Epithelial cell of esophagus (primary cell): ENCODE measurements around the gene ENTREP1.
A peak's percentile ranks its signal among the peaks of the same experiment; 100 is the strongest.

Experiments used
- DNase-seq: peaks from one replicate; pipeline ENCODE4 v3.0.0; 2010; ENCODE audit warnings: low read depth
- H3K4me3 ChIP-seq: 2 replicates; pipeline ENCODE4 v1.5.1; 2011; ENCODE audit warnings: mild to moderate bottlenecking, low read length, control low read depth
- TF ChIP-seq, protein P1 (sequence below): IDR thresholded peaks from 2 replicates; pipeline ENCODE4 v1.5.1; 2011; ENCODE audit warnings: low read depth, mild to moderate bottlenecking, low read length, control low read depth, inconsistent platforms; ENCODE audit not compliant: insufficient read depth; ENCODE audit errors: missing control alignments

The ENTREP1 gene

DNA sequence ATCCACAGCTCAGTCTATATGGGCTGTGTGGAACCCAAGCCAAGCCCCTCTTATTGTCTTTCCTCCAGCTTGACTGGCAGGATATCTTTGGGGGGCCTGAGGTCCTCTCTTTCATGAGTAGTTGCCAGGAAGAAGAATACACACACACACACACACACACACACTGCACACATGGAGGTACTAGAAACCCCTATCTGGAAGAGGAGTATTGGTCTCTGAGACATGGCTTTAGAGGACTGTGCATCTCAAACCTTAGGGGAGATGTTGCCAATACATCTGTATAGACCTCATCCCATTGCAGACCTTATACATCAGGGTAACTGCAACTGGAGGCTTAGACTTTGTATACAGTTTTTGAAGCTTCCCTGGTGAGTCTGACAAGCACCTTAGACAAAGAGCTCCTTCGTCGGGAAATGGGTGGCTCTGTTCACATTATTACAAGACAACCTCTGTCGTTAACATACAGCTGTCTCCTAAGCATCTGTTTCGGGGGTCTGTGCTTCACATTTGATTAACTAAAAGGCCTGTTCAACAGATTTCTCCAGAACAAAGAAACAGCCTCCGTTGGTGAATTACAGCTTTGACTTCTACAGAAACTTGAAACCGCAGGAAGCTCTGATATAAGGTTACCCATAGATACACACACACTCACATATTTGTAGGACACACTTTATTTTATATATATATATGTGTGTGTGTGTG is 5.5 kb upstream of the ENTREP1 start:
- no peak for DNase-seq
- TF ChIP-seq, protein P1, sequence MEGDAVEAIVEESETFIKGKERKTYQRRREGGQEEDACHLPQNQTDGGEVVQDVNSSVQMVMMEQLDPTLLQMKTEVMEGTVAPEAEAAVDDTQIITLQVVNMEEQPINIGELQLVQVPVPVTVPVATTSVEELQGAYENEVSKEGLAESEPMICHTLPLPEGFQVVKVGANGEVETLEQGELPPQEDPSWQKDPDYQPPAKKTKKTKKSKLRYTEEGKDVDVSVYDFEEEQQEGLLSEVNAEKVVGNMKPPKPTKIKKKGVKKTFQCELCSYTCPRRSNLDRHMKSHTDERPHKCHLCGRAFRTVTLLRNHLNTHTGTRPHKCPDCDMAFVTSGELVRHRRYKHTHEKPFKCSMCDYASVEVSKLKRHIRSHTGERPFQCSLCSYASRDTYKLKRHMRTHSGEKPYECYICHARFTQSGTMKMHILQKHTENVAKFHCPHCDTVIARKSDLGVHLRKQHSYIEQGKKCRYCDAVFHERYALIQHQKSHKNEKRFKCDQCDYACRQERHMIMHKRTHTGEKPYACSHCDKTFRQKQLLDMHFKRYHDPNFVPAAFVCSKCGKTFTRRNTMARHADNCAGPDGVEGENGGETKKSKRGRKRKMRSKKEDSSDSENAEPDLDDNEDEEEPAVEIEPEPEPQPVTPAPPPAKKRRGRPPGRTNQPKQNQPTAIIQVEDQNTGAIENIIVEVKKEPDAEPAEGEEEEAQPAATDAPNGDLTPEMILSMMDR = no peak
- no peak overlapping the region for H3K4me3 ChIP-seq

DNA sequence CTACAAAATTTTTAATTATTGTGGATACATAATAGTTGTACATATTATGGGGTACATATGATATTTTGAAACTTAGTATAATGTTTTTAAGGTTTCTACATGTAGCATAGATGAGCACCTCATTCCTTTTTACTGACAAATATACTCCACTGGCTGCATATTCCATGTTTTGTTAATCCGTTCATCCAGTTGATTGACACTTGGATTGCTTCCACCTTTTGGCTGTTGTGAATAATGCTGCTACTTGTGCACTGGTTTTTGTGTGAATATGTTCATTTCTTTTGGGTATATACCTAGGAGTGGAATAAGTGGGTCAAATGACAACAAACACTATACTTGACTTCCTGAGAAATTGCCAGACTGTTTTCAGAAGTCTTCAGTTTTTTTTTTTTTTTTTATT is 2.8 kb upstream of the ENTREP1 start:
- TF ChIP-seq, protein P1 = no peak
- peak; percentile 52 for DNase-seq
- no peak overlapping the region for H3K4me3 ChIP-seq

DNA sequence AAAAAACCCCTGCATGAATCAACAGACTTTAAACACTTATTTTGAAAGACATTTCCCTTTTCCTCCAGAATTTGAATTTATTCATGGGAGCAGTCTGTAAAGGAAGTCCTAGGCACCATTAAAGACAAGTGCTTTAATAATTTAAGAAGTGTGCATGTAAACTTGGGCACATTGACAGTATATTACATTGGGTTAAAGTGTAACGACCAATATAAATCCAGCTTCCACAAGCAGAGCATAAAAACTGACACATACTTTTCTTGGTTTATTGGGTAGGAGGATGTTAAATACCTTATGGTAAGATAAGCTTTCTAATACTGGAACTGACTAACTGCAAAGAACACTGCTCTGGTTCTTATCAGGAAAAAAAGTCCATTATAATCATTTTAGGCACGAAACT is 1.2 kb upstream of the ENTREP1 start:
- TF ChIP-seq, protein P1 = no peak
- DNase-seq = no peak

DNA sequence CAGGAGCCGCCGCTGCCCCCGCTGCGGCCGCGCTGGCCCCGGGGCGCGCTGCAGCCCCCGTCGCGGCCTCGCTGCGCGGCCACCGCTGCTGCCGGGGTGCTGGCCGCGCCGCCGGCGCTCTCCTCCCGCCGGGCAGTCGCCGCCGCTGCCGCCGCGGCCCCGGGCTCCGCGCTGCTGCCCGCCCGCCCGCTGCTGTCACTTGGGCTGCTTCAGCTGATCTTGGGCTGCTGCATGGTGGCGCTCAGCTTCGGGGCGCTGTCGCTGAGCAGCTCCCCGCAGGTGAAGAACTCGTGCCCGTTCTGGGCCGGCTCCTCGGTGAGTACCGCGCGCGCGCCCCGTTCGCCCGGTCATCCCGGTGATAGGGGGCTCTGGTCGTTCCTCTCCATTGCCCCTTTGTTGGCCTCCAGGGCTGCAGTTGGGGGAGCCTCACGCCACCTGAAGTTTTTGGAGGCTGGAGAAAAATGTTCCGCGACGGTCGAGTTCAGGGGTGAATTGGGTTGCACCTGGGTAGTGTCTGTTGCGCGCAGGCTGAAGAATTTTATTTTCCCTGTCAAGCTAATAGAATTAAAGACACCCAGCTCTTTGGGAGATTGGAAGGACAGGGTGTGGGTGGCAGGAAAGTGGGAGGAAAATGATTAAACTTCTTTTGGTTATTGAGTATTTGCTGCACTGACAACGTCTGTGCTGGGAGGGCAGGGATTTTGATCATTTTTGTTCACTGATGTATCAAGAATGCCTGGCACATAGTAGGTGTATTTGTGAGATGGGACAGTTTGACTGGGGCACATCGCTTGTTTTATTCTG is 596 bp downstream of the ENTREP1 start:
- TF ChIP-seq, protein P1 = peak; percentile 5
- DNase-seq = peak; percentile 23
- peak overlapping the region; percentile 44 for H3K4me3 ChIP-seq

More for the DNA sequence above, 1.2 kb upstream of the ENTREP1 start:
- H3K4me3 ChIP-seq = no peak overlapping the region

DNA sequence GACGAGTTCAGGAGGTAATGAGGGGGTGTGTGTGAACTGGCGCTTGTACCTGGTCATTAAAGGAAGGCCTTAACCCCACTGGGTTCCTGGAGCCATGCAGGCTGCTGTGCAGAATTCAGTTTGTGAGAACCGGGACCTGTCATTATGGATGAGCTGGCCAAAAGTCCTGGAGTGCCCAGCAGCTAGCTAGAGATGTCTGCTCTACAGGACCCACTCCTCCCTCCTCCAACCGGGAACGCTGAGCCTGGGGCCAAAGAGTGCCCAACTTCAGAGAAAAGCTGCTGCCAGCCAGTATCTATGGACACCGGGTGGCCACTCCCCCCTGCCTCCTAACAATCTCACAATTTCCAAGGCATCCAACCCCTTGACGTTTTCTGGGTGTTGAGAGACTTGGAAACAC is 1.2 kb downstream of the ENTREP1 start:
- H3K4me3 ChIP-seq = peak overlapping the region; percentile 44
- DNase-seq = no peak
- TF ChIP-seq, protein P1 = no peak

DNA sequence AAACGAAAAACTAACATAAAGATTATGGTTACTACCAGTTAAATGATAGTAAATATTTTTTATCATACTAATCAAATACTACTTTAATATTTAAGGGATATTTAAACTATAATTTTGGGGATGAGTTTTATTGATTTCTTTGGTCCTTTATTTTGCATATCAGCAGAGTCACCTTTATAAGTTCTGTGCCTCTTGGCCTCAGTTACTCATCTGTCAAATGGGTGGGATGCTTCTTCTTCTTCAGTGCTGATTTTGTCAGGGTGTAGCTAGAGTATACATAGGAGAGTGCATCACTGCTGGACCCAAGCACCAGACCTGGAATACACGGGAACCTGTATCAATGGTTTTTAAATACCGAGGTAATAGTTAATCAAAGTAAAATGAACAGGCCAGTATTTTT is 5.6 kb downstream of the ENTREP1 start:
- TF ChIP-seq, protein P1 = no peak
- H3K4me3 ChIP-seq = no peak overlapping the region
- no peak for DNase-seq
